ENCODE measurements around the gene MTERF2.

DNA sequence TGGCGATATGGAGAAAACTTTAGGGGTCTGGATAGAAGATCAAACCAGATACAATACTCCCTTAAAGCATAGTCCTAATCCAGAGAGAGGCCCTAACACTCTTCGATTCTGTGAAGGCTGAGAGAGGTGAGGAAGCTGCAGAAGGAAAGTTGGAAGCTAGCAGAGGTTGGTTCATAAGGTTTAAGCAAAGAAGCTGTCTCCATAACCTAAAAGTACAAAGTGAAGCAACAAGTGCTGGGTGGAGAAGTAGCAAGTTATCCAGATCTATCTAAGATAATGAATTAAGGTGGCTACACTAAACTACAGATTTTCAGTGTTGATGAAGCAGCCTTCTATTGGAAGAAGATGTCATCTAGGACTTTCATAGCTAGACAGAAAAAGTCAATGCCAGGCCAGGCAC is 24.6 kb upstream of the MTERF2 start:
- TF ChIP-seq POLR2AphosphoS5 (IDR thresholded peaks at IDR 0.05) (no peak), POLR2A (IDR thresholded peaks at IDR 0.05) (no peak)
- TF ChIP-seq, protein P1, sequence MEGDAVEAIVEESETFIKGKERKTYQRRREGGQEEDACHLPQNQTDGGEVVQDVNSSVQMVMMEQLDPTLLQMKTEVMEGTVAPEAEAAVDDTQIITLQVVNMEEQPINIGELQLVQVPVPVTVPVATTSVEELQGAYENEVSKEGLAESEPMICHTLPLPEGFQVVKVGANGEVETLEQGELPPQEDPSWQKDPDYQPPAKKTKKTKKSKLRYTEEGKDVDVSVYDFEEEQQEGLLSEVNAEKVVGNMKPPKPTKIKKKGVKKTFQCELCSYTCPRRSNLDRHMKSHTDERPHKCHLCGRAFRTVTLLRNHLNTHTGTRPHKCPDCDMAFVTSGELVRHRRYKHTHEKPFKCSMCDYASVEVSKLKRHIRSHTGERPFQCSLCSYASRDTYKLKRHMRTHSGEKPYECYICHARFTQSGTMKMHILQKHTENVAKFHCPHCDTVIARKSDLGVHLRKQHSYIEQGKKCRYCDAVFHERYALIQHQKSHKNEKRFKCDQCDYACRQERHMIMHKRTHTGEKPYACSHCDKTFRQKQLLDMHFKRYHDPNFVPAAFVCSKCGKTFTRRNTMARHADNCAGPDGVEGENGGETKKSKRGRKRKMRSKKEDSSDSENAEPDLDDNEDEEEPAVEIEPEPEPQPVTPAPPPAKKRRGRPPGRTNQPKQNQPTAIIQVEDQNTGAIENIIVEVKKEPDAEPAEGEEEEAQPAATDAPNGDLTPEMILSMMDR (IDR thresholded peaks at IDR 0.05 in 8 of 11, conservative IDR thresholded peaks at IDR 0.05 in 3 of 11) = no peak

Measured in spleen (tissue), 7 donors.